Measurements from ENCODE around the gene VAMP5. TPM values are rescaled to one million over a fixed set of nuclear protein-coding genes. Genes with fewer than 3 reads are reported as not detected.
"Not testable (repeated sequence)": the region's sequence is repeated elsewhere in the genome, so short reads cannot be mapped to it uniquely, and the experiment has no call there.

The VAMP5 gene
- total RNA-seq, 1 experiment from 2014 or later: 1.9 TPM

DNA sequence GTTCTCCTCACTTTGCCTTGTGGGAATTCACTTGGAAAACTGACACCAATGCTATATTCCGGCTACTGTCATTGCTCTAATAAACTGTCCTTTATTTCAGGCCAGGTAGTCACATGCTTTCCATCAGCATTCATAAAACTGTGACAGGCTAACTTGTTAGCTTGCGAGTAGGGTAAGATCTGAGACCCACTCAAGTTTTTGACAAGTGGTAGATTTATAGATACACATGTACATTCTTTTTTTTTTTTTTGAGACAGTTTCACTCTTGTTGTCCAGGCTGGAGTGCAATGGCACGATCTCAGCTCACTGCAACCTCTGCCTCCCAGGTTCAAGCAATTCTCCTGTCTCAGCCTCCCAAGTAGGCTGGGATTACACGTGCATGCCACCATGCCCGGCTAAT, 33.5 kb downstream of the VAMP5 start:
- H3K27me3 ChIP-seq (ENCODE audit: insufficient read depth, low read length); intact Hi-C loops (cut with micrococcal nuclease); H3K9me3 ChIP-seq (ENCODE audit: control insufficient read depth in 1 of 2, insufficient read depth in 1 of 2, low read depth in 1 of 2, low read length in 2 of 2); ATAC-seq; RAD21 ChIA-PET (ENCODE audit: low non-redundant PET in 1 of 2, low total read pairs in 2 of 2, uncharacterized antibody in 2 of 2, unreplicated experiment in 2 of 2); CTCF ChIA-PET; H3K27ac ChIP-seq (ENCODE audit: low read depth, low read length); DNase-seq (ENCODE audit: low read depth, low spot score); H3K9me2 ChIP-seq (ENCODE audit: insufficient read depth); BruUV-seq (replicated peaks); H4K20me1 ChIP-seq (ENCODE audit: insufficient read depth); POLR2A ChIA-PET; H2AFZ ChIP-seq (ENCODE audit: low read depth, low read length, poor library complexity, severe bottlenecking): not testable (repeated sequence)
- Histone ChIP-seq H3K4me1 (ENCODE audit: control insufficient read depth in 1 of 2, insufficient read depth in 2 of 2, low read length in 2 of 2) (peaks cover 12 to 27% of the 10 kb centered on the region in 2 experiments), H3K9ac (ENCODE audit: low read length) (peak overlapping the region; percentile 94), H3K4me2 (ENCODE audit: low read length) (peak overlapping the region; percentile 58), H3K4me3 (replicated peaks in 1 of 2; ENCODE audit: low read depth in 1 of 2, low read length in 2 of 2) (peak overlapping the region; percentile 80 to 87; a peak in 3 of 4 replicates), H3K36me3 (ENCODE audit: control insufficient read depth in 1 of 2, insufficient read depth in 2 of 2, low read length in 2 of 2) (peaks cover 30 to 37% of the 10 kb centered on the region in 2 experiments), H3K79me2 (ENCODE audit: insufficient read depth, low read length) (peaks cover 72% of the 10 kb centered on the region)

DNA sequence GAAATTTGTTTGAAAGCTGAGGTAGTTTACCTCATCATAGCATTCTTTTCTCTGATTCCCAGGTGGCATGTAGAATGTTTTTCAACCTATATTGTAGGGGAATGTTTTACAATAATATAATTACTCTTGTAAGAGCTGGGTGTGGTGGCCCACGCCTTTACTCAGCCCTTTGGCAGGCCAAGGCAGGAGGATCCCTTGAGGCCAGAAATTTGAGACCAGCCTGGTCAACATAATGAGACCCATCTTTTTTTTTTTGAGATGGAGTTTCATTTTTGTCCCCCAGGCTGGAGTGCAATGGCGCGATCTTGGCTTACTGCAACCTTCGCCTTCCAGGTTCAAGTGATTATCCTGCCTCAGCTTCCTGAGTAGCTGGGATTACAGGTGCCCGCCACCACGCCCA, 35.4 kb downstream of the VAMP5 start:
- H3K4me2 ChIP-seq (ENCODE audit: low read length): no peak overlapping the region
- H3K27me3 ChIP-seq (ENCODE audit: insufficient read depth, low read length): no peaks in the 10 kb centered on the region
- no peak overlapping the region for H3K9ac ChIP-seq (ENCODE audit: low read length)
- ChIA-PET CTCF (interaction anchor here (2.0 kb wide), 1 partner anchor 18 kb away, joined by 7 read pairs; no protein-coding TSS in a partner anchor), POLR2A (no interaction called here), RAD21 (ENCODE audit: low non-redundant PET in 1 of 2, low total read pairs in 2 of 2, uncharacterized antibody in 2 of 2, unreplicated experiment in 2 of 2) (no interaction called here)
- peaks cover 44 to 54% of the 10 kb centered on the region in 2 experiments for H3K36me3 ChIP-seq (ENCODE audit: control insufficient read depth in 1 of 2, insufficient read depth in 2 of 2, low read length in 2 of 2)
- H3K4me1 ChIP-seq (ENCODE audit: control insufficient read depth in 1 of 2, insufficient read depth in 2 of 2, low read length in 2 of 2): peaks cover 8 to 19% of the 10 kb centered on the region in 2 experiments; a peak in 3 of 4 replicates
- no peak overlapping the region for H3K27ac ChIP-seq (ENCODE audit: low read depth, low read length)
- intact Hi-C loops (cut with micrococcal nuclease): no loop called here
- H3K9me2 ChIP-seq (ENCODE audit: insufficient read depth): no peaks in the 10 kb centered on the region
- H3K9me3 ChIP-seq (ENCODE audit: control insufficient read depth in 1 of 2, insufficient read depth in 1 of 2, low read depth in 1 of 2, low read length in 2 of 2): no peaks in the 10 kb centered on the region
- H3K4me3 ChIP-seq (replicated peaks in 1 of 2; ENCODE audit: low read depth in 1 of 2, low read length in 2 of 2): no peak overlapping the region
- H4K20me1 ChIP-seq (ENCODE audit: insufficient read depth): no peaks in the 10 kb centered on the region
- H3K79me2 ChIP-seq (ENCODE audit: insufficient read depth, low read length): peaks cover 79% of the 10 kb centered on the region
- DNase-seq (ENCODE audit: low read depth, low spot score) (no peak), ATAC-seq (no peak)
- no peak overlapping the region for H2AFZ ChIP-seq (ENCODE audit: low read depth, low read length, poor library complexity, severe bottlenecking)
- TF ChIP-seq POLR2AphosphoS5 (IDR thresholded peaks at IDR 0.05; ENCODE audit: low read depth, low read length) (no peak), ZFX (IDR thresholded peaks at IDR 0.05) (no peak), ZNF274 (IDR thresholded peaks at IDR 0.05; ENCODE audit: low read depth, low read length) (no peak), ZBTB33 (IDR thresholded peaks at IDR 0.05; ENCODE audit: extremely low read depth, insufficient replicate concordance, low read length) (no peak), JUND (IDR thresholded peaks at IDR 0.05) (no peak), SRF (IDR thresholded peaks at IDR 0.05; ENCODE audit: low read depth) (no peak)
- TF ChIP-seq, protein P1, sequence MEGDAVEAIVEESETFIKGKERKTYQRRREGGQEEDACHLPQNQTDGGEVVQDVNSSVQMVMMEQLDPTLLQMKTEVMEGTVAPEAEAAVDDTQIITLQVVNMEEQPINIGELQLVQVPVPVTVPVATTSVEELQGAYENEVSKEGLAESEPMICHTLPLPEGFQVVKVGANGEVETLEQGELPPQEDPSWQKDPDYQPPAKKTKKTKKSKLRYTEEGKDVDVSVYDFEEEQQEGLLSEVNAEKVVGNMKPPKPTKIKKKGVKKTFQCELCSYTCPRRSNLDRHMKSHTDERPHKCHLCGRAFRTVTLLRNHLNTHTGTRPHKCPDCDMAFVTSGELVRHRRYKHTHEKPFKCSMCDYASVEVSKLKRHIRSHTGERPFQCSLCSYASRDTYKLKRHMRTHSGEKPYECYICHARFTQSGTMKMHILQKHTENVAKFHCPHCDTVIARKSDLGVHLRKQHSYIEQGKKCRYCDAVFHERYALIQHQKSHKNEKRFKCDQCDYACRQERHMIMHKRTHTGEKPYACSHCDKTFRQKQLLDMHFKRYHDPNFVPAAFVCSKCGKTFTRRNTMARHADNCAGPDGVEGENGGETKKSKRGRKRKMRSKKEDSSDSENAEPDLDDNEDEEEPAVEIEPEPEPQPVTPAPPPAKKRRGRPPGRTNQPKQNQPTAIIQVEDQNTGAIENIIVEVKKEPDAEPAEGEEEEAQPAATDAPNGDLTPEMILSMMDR (IDR thresholded peaks at IDR 0.05 in 2 of 3, conservative IDR thresholded peaks at IDR 0.05 in 1 of 3; ENCODE audit: borderline replicate concordance in 1 of 3, insufficient read depth in 1 of 3, low read depth in 2 of 3, low read length in 2 of 3): no peak
- no TSS peak for BruUV-seq (replicated peaks)

Data from HCT116 (cell line).